OCI-LY7 (cell line): ENCODE data around the gene STEAP3. TPM values are rescaled to one million over a fixed set of nuclear protein-coding genes. Genes with fewer than 3 reads are reported as not detected.

Experiments
- BruUV-seq: library from RNA; stranded (reverse); fragments of 400-500 nt; replicated peaks from 2 replicates; lab custom pipeline; 2021; lab: Mats Ljungman, UMichigan
- CTCF ChIA-PET: fragments of 300-600 bp; sonication (Branson Sonifier 250); formaldehyde crosslinking; loops from one replicate; lab custom pipeline; 2022; ENCODE audit warnings: antibody characterized with exemption; ENCODE audit not compliant: unreplicated experiment; lab: Charles Lee
- POLR2A ChIA-PET: fragments of 300-600 bp; sonication (Branson Sonifier 250); formaldehyde crosslinking; loops from one replicate; lab custom pipeline; 2022; ENCODE audit warnings: antibody characterized with exemption; lab: Charles Lee
- DNase-seq: peaks from one replicate; pipeline ENCODE4 v3.0.0-alpha.2; 2015; ENCODE audit warnings: low spot score
- H2AFZ ChIP-seq: fragments of 200-600 bp; sonication (generic), shearing (Covaris generic); 2 replicates; pipeline ENCODE4 v1.6.1; 2014; ENCODE audit warnings: mild to moderate bottlenecking, antibody characterized with exemption, low read length, moderate library complexity
- H3K27ac ChIP-seq: fragments of 200-600 bp; sonication (generic); 2 replicates; pipeline ENCODE4 v1.5.1; 2014; ENCODE audit warnings: mixed run types, low read depth, mild to moderate bottlenecking, moderate library complexity, low read length, inconsistent platforms; ENCODE audit not compliant: poor library complexity, severe bottlenecking
- H3K36me3 ChIP-seq: fragments of 200-600 bp; sonication (generic); 2 replicates; pipeline ENCODE4 v1.6.1; 2014; ENCODE audit warnings: mild to moderate bottlenecking, antibody characterized with exemption, low read length, moderate library complexity, mixed read lengths; ENCODE audit not compliant: insufficient read depth
- H3K4me1 ChIP-seq: fragments of 200-600 bp; sonication (generic); 2 replicates; pipeline ENCODE4 v1.5.1; 2014; ENCODE audit warnings: mild to moderate bottlenecking, low read length; ENCODE audit not compliant: insufficient read depth, poor library complexity, severe bottlenecking
- H3K4me2 ChIP-seq: fragments of 200-600 bp; sonication (generic); 2 replicates; pipeline ENCODE4 v1.6.1; 2014; ENCODE audit warnings: mild to moderate bottlenecking, low read length
- H3K4me3 ChIP-seq: fragments of 200-600 bp; sonication (generic); 2 replicates; pipeline ENCODE4 v1.5.1; 2014; ENCODE audit warnings: mild to moderate bottlenecking, low read depth, low read length; ENCODE audit not compliant: poor library complexity, severe bottlenecking
- H3K79me2 ChIP-seq: fragments of 200-600 bp; sonication (generic); 2 replicates; pipeline ENCODE4 v1.6.1; 2016; ENCODE audit warnings: low read depth, mild to moderate bottlenecking, low read length, moderate library complexity, mixed read lengths; ENCODE audit not compliant: insufficient read depth
- H3K9me2 ChIP-seq: fragments of 200-600 bp; sonication (generic); 2 replicates; pipeline ENCODE4 v1.6.1; 2016; ENCODE audit warnings: mild to moderate bottlenecking, low read length, mixed read lengths; ENCODE audit not compliant: insufficient read depth
- H3K9me3 ChIP-seq: fragments of 200-600 bp; sonication (generic); 2 replicates; pipeline ENCODE4 v1.6.1; 2014; ENCODE audit warnings: mild to moderate bottlenecking, mixed run types, low read length, mixed read lengths
- H4K20me1 ChIP-seq: fragments of 200-600 bp; sonication (generic); 2 replicates; pipeline ENCODE4 v1.6.1; 2014; ENCODE audit warnings: mild to moderate bottlenecking, antibody characterized with exemption, low read length, moderate library complexity, mixed read lengths; ENCODE audit not compliant: insufficient read depth
- EZH2phosphoT487 ChIP-seq: fragments of 200-600 bp; sonication (generic); IDR thresholded peaks from 2 replicates; pipeline ENCODE4 v1.6.1; 2018; ENCODE audit warnings: low read depth, borderline replicate concordance, mild to moderate bottlenecking, mixed run types, antibody characterized with exemption, low read length, moderate library complexity, mixed read lengths
- intact Hi-C: fragments of 100-400 bp; cut with micrococcal nuclease; formaldehyde crosslinking; loops from one replicate; pipeline ENCODE4 v1.10.0; 2022; ENCODE audit not compliant: unreplicated experiment
- total RNA-seq, 2 experiments: library from RNA; depleted of rRNA in 1 of 2; stranded (reverse); fragments of >200 nt in 1 of 2; shearing (Covaris generic) in 1 of 2; gene quantifications; 2 replicates each; pipeline ENCODE4 v1.2.3, GENCODE V29; 2014 to 2022
- TF ChIP-seq, protein P1 (sequence below): fragments of 200-600 bp; sonication (generic); conservative IDR thresholded peaks from 2 replicates; pipeline ENCODE4 v1.5.1; 2014; ENCODE audit warnings: mild to moderate bottlenecking, antibody characterized with exemption, low read length, moderate library complexity, mixed read lengths

Gene STEAP3
- total RNA-seq, 2 experiments from 2014 or later: not detected

DNA sequence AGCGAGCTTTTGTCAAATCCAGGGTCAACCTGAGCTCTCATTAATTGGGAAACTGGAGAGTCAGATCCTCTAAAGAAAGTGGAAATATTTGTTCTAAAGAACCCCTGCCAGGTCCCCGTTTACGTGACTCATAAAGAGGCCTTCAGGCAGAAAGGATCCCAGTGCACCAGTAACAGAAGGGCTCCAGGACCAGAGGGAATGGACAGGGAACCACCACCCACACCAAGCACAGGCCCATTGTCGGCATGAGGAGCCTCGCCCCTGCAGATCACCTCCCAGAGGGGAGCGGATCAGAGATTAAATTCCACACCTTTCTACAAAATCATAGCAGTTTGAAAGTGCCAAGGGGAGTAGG lies 48.7 kb upstream of the STEAP3 start:
- H4K20me1 ChIP-seq: no peaks in the 10 kb centered on the region
- no peak overlapping the region for H3K4me2 ChIP-seq
- TF ChIP-seq, protein P1, sequence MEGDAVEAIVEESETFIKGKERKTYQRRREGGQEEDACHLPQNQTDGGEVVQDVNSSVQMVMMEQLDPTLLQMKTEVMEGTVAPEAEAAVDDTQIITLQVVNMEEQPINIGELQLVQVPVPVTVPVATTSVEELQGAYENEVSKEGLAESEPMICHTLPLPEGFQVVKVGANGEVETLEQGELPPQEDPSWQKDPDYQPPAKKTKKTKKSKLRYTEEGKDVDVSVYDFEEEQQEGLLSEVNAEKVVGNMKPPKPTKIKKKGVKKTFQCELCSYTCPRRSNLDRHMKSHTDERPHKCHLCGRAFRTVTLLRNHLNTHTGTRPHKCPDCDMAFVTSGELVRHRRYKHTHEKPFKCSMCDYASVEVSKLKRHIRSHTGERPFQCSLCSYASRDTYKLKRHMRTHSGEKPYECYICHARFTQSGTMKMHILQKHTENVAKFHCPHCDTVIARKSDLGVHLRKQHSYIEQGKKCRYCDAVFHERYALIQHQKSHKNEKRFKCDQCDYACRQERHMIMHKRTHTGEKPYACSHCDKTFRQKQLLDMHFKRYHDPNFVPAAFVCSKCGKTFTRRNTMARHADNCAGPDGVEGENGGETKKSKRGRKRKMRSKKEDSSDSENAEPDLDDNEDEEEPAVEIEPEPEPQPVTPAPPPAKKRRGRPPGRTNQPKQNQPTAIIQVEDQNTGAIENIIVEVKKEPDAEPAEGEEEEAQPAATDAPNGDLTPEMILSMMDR: no peak
- no peak for TF ChIP-seq EZH2phosphoT487
- no peaks in the 10 kb centered on the region for H3K79me2 ChIP-seq
- DNase-seq: no peak
- no peaks in the 10 kb centered on the region for H3K9me2 ChIP-seq
- H3K4me3 ChIP-seq: no peak overlapping the region
- POLR2A ChIA-PET: no interaction called here
- no peaks in the 10 kb centered on the region for H3K36me3 ChIP-seq
- CTCF ChIA-PET: no interaction called here
- BruUV-seq: no TSS peak
- H3K27ac ChIP-seq: no peak overlapping the region
- H3K4me1 ChIP-seq: no peaks in the 10 kb centered on the region
- no peaks in the 10 kb centered on the region for H3K9me3 ChIP-seq
- intact Hi-C loops: loop anchor here (1.0 kb wide), 1 partner anchor 293 kb away; no protein-coding TSS in a partner anchor
- no peak overlapping the region for H2AFZ ChIP-seq

- intact Hi-C loops: no loop called here
These were observed 48.1 kb upstream of the STEAP3 start for GRCh38 chr2:119175517-119175916.

DNA sequence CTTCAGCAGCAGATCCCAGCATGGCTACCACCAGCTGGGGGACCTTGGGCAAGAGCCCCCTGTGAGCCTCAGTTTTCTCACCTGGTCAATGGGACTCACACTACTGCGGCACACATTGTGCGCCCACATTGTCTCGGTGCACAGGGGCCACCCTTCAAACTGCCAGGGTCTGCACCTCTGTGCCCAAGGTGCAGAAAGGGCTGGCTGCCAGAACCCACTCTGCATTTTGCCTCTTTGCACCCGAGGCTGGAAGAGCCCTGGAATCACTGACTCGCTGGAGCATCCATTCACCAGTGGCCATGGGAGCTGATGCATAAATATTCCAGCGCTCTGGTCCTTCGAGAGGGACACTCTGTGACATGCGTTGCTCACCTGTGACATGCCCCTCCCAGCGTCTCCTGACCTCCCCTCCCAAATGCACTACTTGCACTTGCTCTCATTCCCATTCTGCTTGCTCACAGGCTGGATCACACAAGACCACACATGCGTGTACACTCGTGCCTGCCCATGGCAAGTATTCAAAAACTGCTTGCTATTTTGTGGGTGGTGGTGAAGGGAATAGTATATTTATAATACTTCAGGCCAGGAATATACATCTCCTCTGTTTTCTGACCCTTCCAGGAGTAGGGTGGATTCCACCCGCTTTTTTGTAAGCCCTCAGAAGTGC lies 46.3 kb upstream of the STEAP3 start:
- no peaks in the 10 kb centered on the region for H3K79me2 ChIP-seq
- H3K9me3 ChIP-seq: no peaks in the 10 kb centered on the region
- intact Hi-C loops: no loop called here
- H2AFZ ChIP-seq: no peak overlapping the region
- no peaks in the 10 kb centered on the region for H3K9me2 ChIP-seq
- no peak for TF ChIP-seq EZH2phosphoT487
- TF ChIP-seq, protein P1: no peak
- H3K4me2 ChIP-seq: no peak overlapping the region
- no peak for DNase-seq
- no peak overlapping the region for H3K27ac ChIP-seq
- H3K4me3 ChIP-seq: no peak overlapping the region
- CTCF ChIA-PET: interaction anchor here (0.6 kb wide), 1 partner anchor 628 kb away, joined by 11 read pairs; no protein-coding TSS in a partner anchor
- no peaks in the 10 kb centered on the region for H4K20me1 ChIP-seq
- POLR2A ChIA-PET: no interaction called here
- no TSS peak for BruUV-seq
- H3K36me3 ChIP-seq: no peaks in the 10 kb centered on the region
- H3K4me1 ChIP-seq: no peaks in the 10 kb centered on the region

More at GRCh38 chr2:119175517-119175916, 48.1 kb upstream of the STEAP3 start:
- Histone ChIP-seq H3K9me3 (no peaks in the 10 kb centered on the region), H3K4me3 (no peak overlapping the region), H3K4me1 (no peaks in the 10 kb centered on the region), H2AFZ (no peak overlapping the region), H3K4me2 (no peak overlapping the region), H3K9me2 (no peaks in the 10 kb centered on the region), H3K36me3 (no peaks in the 10 kb centered on the region), H4K20me1 (no peaks in the 10 kb centered on the region), H3K27ac (no peak overlapping the region), H3K79me2 (no peaks in the 10 kb centered on the region)
- BruUV-seq: no TSS peak
- CTCF ChIA-PET: no interaction called here
- TF ChIP-seq, protein P1: no peak
- TF ChIP-seq EZH2phosphoT487: no peak
- DNase-seq: no peak
- POLR2A ChIA-PET: no interaction called here
